Liver (tissue), 9 donors: Measurements from ENCODE around the gene ATP11A. TPM values are rescaled to one million over a fixed set of nuclear protein-coding genes. Genes with fewer than 3 reads are reported as not detected.

ENCODE experiments used
- DNase-seq: peaks from one replicate; pipeline ENCODE4 v3.0.0-alpha.2; 2017; ENCODE audit warnings: low spot score
- H3K27ac ChIP-seq, 2 donors: one replicate each; pipeline ENCODE4 v1.7.0; 2013; ENCODE audit warnings: inconsistent platforms in 2 of 2, low read length in 2 of 2, control low read depth in 1 of 2, low read depth in 1 of 2, mild to moderate bottlenecking in 1 of 2
- H3K27me3 ChIP-seq, 4 donors: one replicate each; pipeline versions ENCODE4 v1.6.1 to v1.7.0; 2013; ENCODE audit warnings: low read length in 3 of 4, inconsistent platforms in 1 of 4, mild to moderate bottlenecking in 1 of 4, moderate library complexity in 1 of 4; ENCODE audit not compliant: control insufficient read depth in 4 of 4, insufficient read depth in 4 of 4
- H3K36me3 ChIP-seq, 4 donors: one replicate each; pipeline versions ENCODE4 v1.6.1 to v1.7.0; 2013; ENCODE audit warnings: low read length in 3 of 4, mild to moderate bottlenecking in 3 of 4, low read depth in 1 of 4, moderate library complexity in 1 of 4; ENCODE audit not compliant: control insufficient read depth in 4 of 4, insufficient read depth in 3 of 4
- H3K4me1 ChIP-seq, 4 donors: one replicate each; pipeline versions ENCODE4 v1.6.1 to v1.7.0; 2013; ENCODE audit warnings: low read length in 3 of 4, mild to moderate bottlenecking in 3 of 4, moderate library complexity in 1 of 4; ENCODE audit not compliant: control insufficient read depth in 4 of 4, insufficient read depth in 4 of 4
- H3K4me3 ChIP-seq, 3 donors: one replicate each; pipeline versions ENCODE4 v1.6.1 to v1.7.0; 2013; ENCODE audit warnings: low read length in 3 of 3, control low read depth in 1 of 3, low read depth in 1 of 3, mild to moderate bottlenecking in 1 of 3
- H3K9ac ChIP-seq, 2 donors: one replicate each; pipeline ENCODE4 v1.7.0; 2013; ENCODE audit warnings: low read length in 2 of 2, mild to moderate bottlenecking in 2 of 2, moderate library complexity in 2 of 2, control low read depth in 1 of 2, low read depth in 1 of 2
- H3K9me3 ChIP-seq, 4 donors: one replicate each; pipeline versions ENCODE4 v1.6.1 to v1.7.0; 2013; ENCODE audit warnings: low read length in 3 of 4; ENCODE audit not compliant: control insufficient read depth in 4 of 4
- ATF3 ChIP-seq: IDR thresholded peaks from 2 replicates; pipeline ENCODE4 v1.6.1; 2016; ENCODE audit warnings: antibody characterized with exemption
- EGR1 ChIP-seq, 2 donors: IDR thresholded peaks; 2 replicates each; pipeline ENCODE4 v1.6.1; 2016 to 2018; ENCODE audit warnings: antibody characterized with exemption in 2 of 2, low read depth in 2 of 2
- FOXA1 ChIP-seq: IDR thresholded peaks from 2 replicates; pipeline ENCODE4 v1.6.1; 2016; ENCODE audit warnings: antibody characterized with exemption
- FOXA2 ChIP-seq: IDR thresholded peaks from 2 replicates; pipeline ENCODE4 v1.6.1; 2016; ENCODE audit warnings: antibody characterized with exemption
- GABPA ChIP-seq, 2 donors: IDR thresholded peaks in 1 of 2; conservative IDR thresholded peaks in 1 of 2; 2 replicates each; pipeline ENCODE4 v1.6.1; 2016; ENCODE audit warnings: antibody characterized with exemption in 2 of 2, mild to moderate bottlenecking in 1 of 2, moderate library complexity in 1 of 2
- HNF4A ChIP-seq, 2 donors: conservative IDR thresholded peaks; 2 replicates each; pipeline ENCODE4 v1.6.1; 2016; ENCODE audit warnings: antibody characterized with exemption in 2 of 2, mild to moderate bottlenecking in 2 of 2
- MAX ChIP-seq: IDR thresholded peaks from 2 replicates; pipeline ENCODE4 v1.6.1; 2016; ENCODE audit warnings: antibody characterized with exemption
- NR2F2 ChIP-seq: IDR thresholded peaks from 2 replicates; pipeline ENCODE4 v1.6.1; 2016; ENCODE audit warnings: antibody characterized with exemption
- RAD21 ChIP-seq, 2 donors: IDR thresholded peaks; 2 replicates each; pipeline ENCODE4 v1.6.1; 2016; ENCODE audit warnings: antibody characterized with exemption in 2 of 2, mild to moderate bottlenecking in 2 of 2
- REST ChIP-seq: IDR thresholded peaks from 2 replicates; pipeline ENCODE4 v1.6.1; 2016; ENCODE audit warnings: antibody characterized with exemption, mild to moderate bottlenecking
- RXRA ChIP-seq, 2 donors: IDR thresholded peaks; 2 replicates each; pipeline ENCODE4 v1.6.1; 2017 to 2018; ENCODE audit warnings: antibody characterized with exemption in 2 of 2, mild to moderate bottlenecking in 1 of 2
- TAF1 ChIP-seq: conservative IDR thresholded peaks from 2 replicates; pipeline ENCODE4 v1.6.1; 2016; ENCODE audit warnings: antibody characterized with exemption, mild to moderate bottlenecking
- YY1 ChIP-seq: IDR thresholded peaks from 2 replicates; pipeline ENCODE4 v1.6.1; 2016; ENCODE audit warnings: antibody characterized with exemption, mild to moderate bottlenecking
- ZBTB33 ChIP-seq: IDR thresholded peaks from 2 replicates; pipeline ENCODE4 v1.6.1; 2016; ENCODE audit warnings: antibody characterized with exemption
- WGBS: extraction: QIAGEN DNeasy Blood & Tissue Kit; methylation state at CpG from one replicate; pipeline ENCODE4 v1.1.7; 2013; 5-methylcytosine and 5-hydroxymethylcytosine counted together
- polyA plus RNA-seq, 2 donors: library from polyadenylated mRNA; stranded (reverse) in 1 of 2; unstranded in 1 of 2; fragments of 200-250 nt in 1 of 2; fragments of >200 nt in 1 of 2; fragmentation: Nextera tagmentation in 1 of 2; extraction: Ambion mirVana in 1 of 2; gene quantifications; one replicate each; pipeline versions ENCODE4 v1.2.1 to v1.2.3, GENCODE V29; 2013 to 2015
- total RNA-seq, 2 donors: library from RNA; depleted of rRNA; stranded (reverse); fragments of >200 nt; gene quantifications; one replicate each; pipeline ENCODE4 v1.2.3, GENCODE V29; 2014
- TF ChIP-seq, protein P1 (sequence below): fragments of 150-350 bp; IDR thresholded peaks from 2 replicates; pipeline ENCODE4 v1.5.1; 2017; ENCODE audit warnings: improper control_type of control experiment, low read depth, low read length; ENCODE audit not compliant: missing input control
- donor health status: healthy.
- donor health status: healthy.
- donor health status: healthy.
- donor health status: healthy.
- donor health status: healthy.

The ATP11A gene
- total and polyA plus RNA-seq, 4 donors = 8.7 to 27.9 (median 13.8) TPM

DNA sequence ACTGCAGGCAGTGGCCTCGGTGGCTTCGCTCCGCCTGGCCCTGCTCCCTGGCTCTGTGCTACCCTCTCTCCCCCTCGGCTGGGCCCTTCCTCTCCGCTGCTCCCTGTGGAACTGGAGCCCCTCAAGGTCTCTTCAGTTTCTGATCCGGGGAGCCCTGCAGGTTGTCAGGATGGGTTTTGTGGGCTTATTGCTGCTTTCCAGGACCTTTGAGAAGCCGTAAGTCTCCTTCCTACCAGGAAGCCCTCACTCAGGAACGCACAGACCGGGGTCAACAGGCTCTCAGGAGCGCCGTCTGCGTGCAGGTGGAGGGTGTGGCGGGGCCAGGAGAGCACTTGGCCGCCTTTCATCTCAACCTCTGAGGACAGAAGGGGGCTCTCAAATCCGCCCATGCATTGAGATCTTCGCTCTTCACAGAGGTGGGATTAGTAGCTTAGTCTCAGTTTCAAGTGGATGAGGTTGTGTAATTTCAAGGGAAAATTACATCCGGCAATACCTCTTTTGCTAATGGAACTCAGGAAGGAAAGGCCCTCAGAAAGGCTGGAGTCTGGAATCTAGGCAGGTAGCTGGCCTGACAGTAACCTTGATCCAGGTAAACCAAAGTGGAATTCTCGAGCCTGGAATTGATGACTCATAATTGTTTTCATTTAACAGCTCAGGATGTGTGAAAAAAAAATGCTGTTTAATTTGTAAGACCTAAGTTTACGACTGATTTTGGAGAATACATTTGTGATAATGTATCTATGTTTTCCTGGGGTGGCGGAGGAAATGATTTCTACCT, 102.0 kb downstream of the ATP11A start:
- WGBS = 93% methylated on average over 20 of the region's 20 CpGs
- Histone ChIP-seq H3K9me3 (no peaks in the 10 kb centered on the region), H3K4me1 (peaks cover 0 to 5% (median 1%) of the 10 kb centered on the region in 4 donors), H3K27ac (no peak overlapping the region), H3K4me3 (no peak overlapping the region), H3K36me3 (peaks cover 0 to 2% (median under 1%) of the 10 kb centered on the region in 4 donors), H3K9ac (no peak overlapping the region), H3K27me3 (no peaks in the 10 kb centered on the region)
- no peak for DNase-seq
- no peak for TF ChIP-seq MAX
- TF ChIP-seq RAD21 (IDR thresholded peaks at IDR 0.05) = no peak
- no peak for TF ChIP-seq TAF1
- no peak for TF ChIP-seq FOXA2
- no peak for TF ChIP-seq NR2F2
- no peak for TF ChIP-seq GABPA (IDR thresholded peaks at IDR 0.05 in 1 of 2, conservative IDR thresholded peaks at IDR 0.05 in 1 of 2)
- no peak for TF ChIP-seq ATF3
- no peak for TF ChIP-seq EGR1 (IDR thresholded peaks at IDR 0.05; ENCODE audit: low read depth in 2 of 2)
- TF ChIP-seq HNF4A (conservative IDR thresholded peaks at IDR 0.05) = no peak
- TF ChIP-seq, protein P1, sequence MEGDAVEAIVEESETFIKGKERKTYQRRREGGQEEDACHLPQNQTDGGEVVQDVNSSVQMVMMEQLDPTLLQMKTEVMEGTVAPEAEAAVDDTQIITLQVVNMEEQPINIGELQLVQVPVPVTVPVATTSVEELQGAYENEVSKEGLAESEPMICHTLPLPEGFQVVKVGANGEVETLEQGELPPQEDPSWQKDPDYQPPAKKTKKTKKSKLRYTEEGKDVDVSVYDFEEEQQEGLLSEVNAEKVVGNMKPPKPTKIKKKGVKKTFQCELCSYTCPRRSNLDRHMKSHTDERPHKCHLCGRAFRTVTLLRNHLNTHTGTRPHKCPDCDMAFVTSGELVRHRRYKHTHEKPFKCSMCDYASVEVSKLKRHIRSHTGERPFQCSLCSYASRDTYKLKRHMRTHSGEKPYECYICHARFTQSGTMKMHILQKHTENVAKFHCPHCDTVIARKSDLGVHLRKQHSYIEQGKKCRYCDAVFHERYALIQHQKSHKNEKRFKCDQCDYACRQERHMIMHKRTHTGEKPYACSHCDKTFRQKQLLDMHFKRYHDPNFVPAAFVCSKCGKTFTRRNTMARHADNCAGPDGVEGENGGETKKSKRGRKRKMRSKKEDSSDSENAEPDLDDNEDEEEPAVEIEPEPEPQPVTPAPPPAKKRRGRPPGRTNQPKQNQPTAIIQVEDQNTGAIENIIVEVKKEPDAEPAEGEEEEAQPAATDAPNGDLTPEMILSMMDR = no peak
- no peak for TF ChIP-seq REST
- TF ChIP-seq RXRA (IDR thresholded peaks at IDR 0.05) = no peak
- TF ChIP-seq FOXA1 = no peak
- no peak for TF ChIP-seq YY1
- no peak for TF ChIP-seq ZBTB33
